IMR-90 (cell line): Measurements from ENCODE around the gene STK17A. TPM values are rescaled to one million over a fixed set of nuclear protein-coding genes. Genes with fewer than 3 reads are reported as not detected.

Experiments
- ATAC-seq: fragments of 200-7000 bp; cut with Tn5 transposase; 2 replicates; pipeline ENCODE4 v1.9.1; 2020; ENCODE audit warnings: low read depth, mild to moderate bottlenecking, moderate library complexity
- BruUV-seq: library from RNA; stranded (reverse); fragments of 400-500 nt; replicated peaks from 2 replicates; lab custom pipeline; 2021; lab: Mats Ljungman, UMichigan
- CTCF ChIA-PET: fragments of 300-600 bp; formaldehyde crosslinking; extraction: SDS; loops from one replicate; lab custom pipeline; 2021; ENCODE audit warnings: antibody characterized with exemption; lab: Yijun Ruan, JAX
- POLR2A ChIA-PET: fragments of 300-600 bp; sonication (Branson Sonifier 250); formaldehyde crosslinking; loops from one replicate; lab custom pipeline; 2022; ENCODE audit warnings: antibody characterized with exemption; ENCODE audit not compliant: unreplicated experiment; lab: Charles Lee
- DNase-seq: peaks from one replicate; pipeline ENCODE4 v3.0.0; 2013
- H2AFZ ChIP-seq: replicated peaks from 2 replicates; pipeline ENCODE3; 2013; ENCODE audit warnings: low read length, mild to moderate bottlenecking; ENCODE audit not compliant: poor library complexity
- H2AK5ac ChIP-seq: 2 replicates; pipeline ENCODE4 v1.6.1; 2013; ENCODE audit warnings: low read depth, low read length, inconsistent platforms
- H2AK9ac ChIP-seq: replicated peaks from 2 replicates; pipeline ENCODE3; 2013; ENCODE audit warnings: mild to moderate bottlenecking, low read depth, low read length, moderate library complexity; ENCODE audit not compliant: poor library complexity
- H2BK120ac ChIP-seq: 2 replicates; pipeline ENCODE4 v1.6.1; 2013; ENCODE audit warnings: low read depth, low read length, inconsistent platforms
- H2BK15ac ChIP-seq: 3 replicates; pipeline ENCODE4 v1.6.1; 2013; ENCODE audit warnings: low read depth, low read length, inconsistent platforms
- H2BK20ac ChIP-seq: 2 replicates; pipeline ENCODE4 v1.6.1; 2013; ENCODE audit warnings: low read depth, mild to moderate bottlenecking, inconsistent platforms, low read length, moderate library complexity
- H2BK5ac ChIP-seq: 2 replicates; pipeline ENCODE4 v1.6.1; 2013; ENCODE audit warnings: mild to moderate bottlenecking, low read depth, low read length, inconsistent platforms; ENCODE audit not compliant: poor library complexity, severe bottlenecking
- H3K14ac ChIP-seq: replicated peaks from 2 replicates; pipeline ENCODE4 v1.6.1; 2013; ENCODE audit warnings: low read depth, low read length, inconsistent platforms
- H3K18ac ChIP-seq: 2 replicates; pipeline ENCODE4 v1.6.1; 2013; ENCODE audit warnings: low read depth, low read length, control low read depth
- H3K23ac ChIP-seq: 2 replicates; pipeline ENCODE4 v1.6.1; 2013; ENCODE audit warnings: low read depth, low read length, inconsistent platforms
- H3K27ac ChIP-seq: 2 replicates; pipeline ENCODE4 v1.5.1; 2013; ENCODE audit warnings: mild to moderate bottlenecking, control low read depth, low read length; ENCODE audit not compliant: insufficient read depth
- H3K27me3 ChIP-seq: 2 replicates; pipeline ENCODE4 v1.6.1; 2013; ENCODE audit warnings: low read length; ENCODE audit not compliant: control insufficient read depth, insufficient read depth
- H3K36me3 ChIP-seq: 2 replicates; pipeline ENCODE4 v1.6.1; 2013; ENCODE audit warnings: low read length, mixed read lengths; ENCODE audit not compliant: control insufficient read depth, insufficient read depth
- H3K4ac ChIP-seq: 2 replicates; pipeline ENCODE4 v1.6.1; 2013; ENCODE audit warnings: low read depth, low read length, inconsistent platforms
- H3K4me1 ChIP-seq: 2 replicates; pipeline ENCODE4 v1.6.1; 2013; ENCODE audit warnings: low read length, mixed read lengths; ENCODE audit not compliant: control insufficient read depth, insufficient read depth
- H3K4me2 ChIP-seq: 2 replicates; pipeline ENCODE4 v1.6.1; 2013; ENCODE audit warnings: low read depth, mild to moderate bottlenecking, control low read depth, low read length, moderate library complexity
- H3K4me3 ChIP-seq: 2 replicates; pipeline ENCODE4 v1.5.1; 2013; ENCODE audit warnings: low read depth, mild to moderate bottlenecking, control low read depth, low read length, moderate library complexity; ENCODE audit not compliant: insufficient read depth
- H3K56ac ChIP-seq: 2 replicates; pipeline ENCODE4 v1.6.1; 2013; ENCODE audit warnings: low read length, inconsistent platforms; ENCODE audit not compliant: insufficient read depth; ENCODE audit errors: extremely low read depth
- H3K79me1 ChIP-seq, 2 experiments: 2 replicates each; pipeline ENCODE4 v1.6.1; 2013; ENCODE audit warnings: low read length in 2 of 2, inconsistent platforms in 1 of 2, low read depth in 1 of 2
- H3K9ac ChIP-seq: 2 replicates; pipeline ENCODE4 v1.6.1; 2013; ENCODE audit warnings: low read depth, low read length, control low read depth
- H3K9me1 ChIP-seq: 2 replicates; pipeline ENCODE4 v1.6.1; 2013; ENCODE audit warnings: low read length, inconsistent platforms; ENCODE audit not compliant: insufficient read depth
- H3K9me3 ChIP-seq: 2 replicates; pipeline ENCODE4 v1.6.1; 2013; ENCODE audit warnings: low read length; ENCODE audit not compliant: control insufficient read depth, insufficient read depth
- H4K20me1 ChIP-seq: 2 replicates; pipeline ENCODE4 v1.6.1; 2013; ENCODE audit warnings: low read length, inconsistent platforms; ENCODE audit not compliant: insufficient read depth
- H4K5ac ChIP-seq: 2 replicates; pipeline ENCODE4 v1.6.1; 2013; ENCODE audit warnings: mild to moderate bottlenecking, low read depth, low read length, control low read depth
- H4K8ac ChIP-seq, 2 experiments: 2 replicates each; pipeline ENCODE4 v1.6.1; 2013; ENCODE audit warnings: low read depth in 2 of 2, low read length in 2 of 2, control low read depth in 1 of 2, inconsistent platforms in 1 of 2
- H4K91ac ChIP-seq: 2 replicates; pipeline ENCODE4 v1.6.1; 2013; ENCODE audit warnings: low read depth, low read length, inconsistent platforms; ENCODE audit not compliant: insufficient read depth
- RCOR1 ChIP-seq: IDR thresholded peaks from 2 replicates; pipeline ENCODE4 v1.6.1; 2012; ENCODE audit warnings: mild to moderate bottlenecking, low read length, improper control_type of control experiment; ENCODE audit not compliant: insufficient replicate concordance
- RFX5 ChIP-seq: IDR thresholded peaks from 2 replicates; pipeline ENCODE4 v1.8.0; 2012; ENCODE audit warnings: low read depth, mild to moderate bottlenecking, low read length, moderate library complexity
- WGBS, 2 experiments: methylation state at CpG; one replicate each; pipeline versions ENCODE4 v1.1.5 to v1.1.7; 2013; ENCODE audit warnings: missing lambda C conversion rate in 2 of 2; ENCODE audit not compliant: insufficient read length in 1 of 2; ENCODE audit errors: extremely low coverage in 2 of 2; 5-methylcytosine and 5-hydroxymethylcytosine counted together
- dilution Hi-C: fragments of 300-500 bp; cut with HindIII; formaldehyde crosslinking; loops from one replicate; pipeline ENCODE4 v1.14.3; 2018; ENCODE audit warnings: low sequenced_read_pairs; ENCODE audit not compliant: unreplicated experiment
- in situ Hi-C: fragments of 300-500 bp; cut with MboI; formaldehyde crosslinking; loops from 3 replicates; pipeline ENCODE4 v1.14.3; 2019; ENCODE audit warnings: low sequenced_read_pairs, inconsistent platforms, mixed read lengths
- intact Hi-C: fragments of 100-400 bp; cut with micrococcal nuclease; formaldehyde crosslinking; loops from 2 replicates; pipeline ENCODE4 v1.10.0; 2022
- polyA plus RNA-seq, 3 experiments: library from polyadenylated mRNA; depleted of rRNA; stranded (reverse); fragments of >200 nt; gene quantifications; 2 replicates each; pipeline ENCODE4 v1.2.3, GENCODE V29; 2012; ENCODE audit warnings: low replicate concordance in 1 of 3
- total RNA-seq: library from RNA; depleted of rRNA; stranded (reverse); fragments of >200 nt; gene quantifications from 2 replicates; pipeline ENCODE4 v1.2.3, GENCODE V29; 2012

Gene STK17A
- total and polyA plus RNA-seq, 2 of the 4 experiments (the other 2 are of a cell fraction), result 40.5 to 50.5 TPM

DNA sequence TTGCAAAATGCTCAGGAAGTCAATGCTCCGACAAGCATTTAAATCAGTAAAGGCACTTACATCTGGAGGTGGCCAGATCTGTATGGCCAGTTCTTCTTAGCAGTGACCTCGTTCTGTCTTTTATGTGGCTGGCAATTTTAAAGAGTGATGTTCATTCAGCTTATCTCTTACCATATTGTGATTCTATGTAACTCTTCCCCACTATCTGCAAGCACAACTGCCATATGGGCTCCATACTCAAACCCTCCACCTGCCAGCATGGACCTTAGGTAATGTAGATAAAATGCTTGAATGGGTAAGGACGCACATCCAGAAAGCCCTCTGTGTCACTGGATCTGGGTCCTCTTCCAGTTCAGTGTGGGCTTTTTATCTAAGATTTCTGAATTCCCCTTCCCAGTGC, 42.4 kb upstream of the STK17A start:
- DNase-seq, result no peak
- CTCF ChIA-PET, result no interaction called here
- Histone ChIP-seq H4K8ac (no peak overlapping the region), H4K20me1 (peaks cover 9% of the 10 kb centered on the region; the same call in 1 of the 2 replicates), H2AK9ac (no peak overlapping the region), H2BK120ac (no peak overlapping the region), H3K56ac (no peak overlapping the region), H3K79me1 (no peaks in the 10 kb centered on the region), H3K27ac (no peak overlapping the region), H4K91ac (no peak overlapping the region), H2BK5ac (no peak overlapping the region), H3K27me3 (peaks cover 17% of the 10 kb centered on the region), H2BK15ac (no peak overlapping the region), H3K14ac (no peak overlapping the region), H2AFZ (no peak overlapping the region), H2BK20ac (no peak overlapping the region), H3K4me1 (peaks cover 16% of the 10 kb centered on the region), H3K4me3 (no peak overlapping the region), H3K23ac (no peak overlapping the region), H3K4me2 (no peak overlapping the region), H3K9me1 (peaks cover 10% of the 10 kb centered on the region; the same call in 1 of the 2 replicates), H4K5ac (no peak overlapping the region), H3K9ac (no peak overlapping the region), H3K18ac (no peak overlapping the region), H3K36me3 (no peaks in the 10 kb centered on the region), H2AK5ac (no peak overlapping the region), H3K4ac (no peak overlapping the region), H3K9me3 (no peaks in the 10 kb centered on the region)
- POLR2A ChIA-PET, result no interaction called here
- in situ Hi-C loops, result no loop called here
- intact Hi-C loops, result no loop called here
- no peak for TF ChIP-seq RCOR1
- no peak for TF ChIP-seq RFX5
- WGBS, 2 experiments, result 100% methylated on average over 1 of the region's 3 CpGs; no CpG with 5 or more reads in 1 of the 2 experiments
- BruUV-seq, result no TSS peak
- dilution Hi-C loops, result no loop called here
- ATAC-seq, result no peak
